Activated CD8-positive, alpha-beta T cell treated with anti-CD3 and anti-CD28 coated beads, Interleukin-2, amount 10 ng/mL, durations not matched to agents 7 days and 5 days (primary cell): Measurements from ENCODE around the gene FAAP100. TPM values are rescaled to one million over a fixed set of nuclear protein-coding genes. Genes with fewer than 3 reads are reported as not detected.

Source experiments
- ATAC-seq: fragments of 150-1000 bp; cut with Tn5 transposase; one replicate; pipeline ENCODE4 v1.10.0; 2021; ENCODE audit warnings: moderate library complexity
- CTCF ChIA-PET: fragments of 350-600 bp; sonication (Branson Sonifier 250); formaldehyde crosslinking; loops from one replicate; lab custom pipeline; 2021; ENCODE audit warnings: antibody characterized with exemption; lab: Charles Lee
- POLR2A ChIA-PET: fragments of 350-600 bp; sonication (Branson Sonifier 250); formaldehyde crosslinking; loops from one replicate; lab custom pipeline; 2021; ENCODE audit warnings: antibody characterized with exemption; lab: Charles Lee
- DNase-seq: peaks from one replicate; pipeline ENCODE4 v3.0.0-alpha.2; 2020
- H3K27ac Mint-ChIP-seq: one replicate; pipeline ENCODE4 v1.8.0; 2021; ENCODE audit warnings: mild to moderate bottlenecking, mixed read lengths
- H3K27me3 Mint-ChIP-seq: one replicate; pipeline ENCODE4 v1.8.0; 2021; ENCODE audit warnings: low read depth, mixed read lengths
- H3K36me3 Mint-ChIP-seq: one replicate; pipeline ENCODE4 v1.8.0; 2021; ENCODE audit warnings: low read depth, mixed read lengths
- H3K4me1 Mint-ChIP-seq: one replicate; pipeline ENCODE4 v1.8.0; 2021; ENCODE audit warnings: low read depth, mixed read lengths
- H3K4me3 Mint-ChIP-seq: one replicate; pipeline ENCODE4 v1.8.0; 2021; ENCODE audit warnings: mild to moderate bottlenecking, mixed read lengths
- H3K9me3 Mint-ChIP-seq: one replicate; pipeline ENCODE4 v1.8.0; 2022; ENCODE audit warnings: mixed read lengths; ENCODE audit not compliant: insufficient read depth
- total RNA-seq, 2 experiments: library from RNA; stranded (reverse); gene quantifications; one replicate each; pipeline ENCODE4 v1.2.3, GENCODE V29; 2021

FAAP100 gene
- total RNA-seq, 2 experiments from 2014 or later, result 39.2 to 43.6 TPM

- Mint-ChIP-seq H3K9me3 (no peaks in the 10 kb centered on the region), H3K36me3 (no peaks in the 10 kb centered on the region), H3K27ac (no peak overlapping the region), H3K27me3 (no peaks in the 10 kb centered on the region), H3K4me3 (no peak overlapping the region), H3K4me1 (no peaks in the 10 kb centered on the region)
- ChIA-PET POLR2A (interaction anchor here (0.9 to 1.3 kb wide), 2 partner anchors 10 to 141 kb away, joined by 3 to 4 read pairs; partner anchors contain the start of genes ARL16 and FAAP100), CTCF (interaction anchor here (1.9 kb wide), 1 partner anchor 58 kb away, joined by 6 read pairs; no protein-coding TSS in a partner anchor)
- ATAC-seq (no peak), DNase-seq (no peak)
These were observed 9.5 kb downstream of the FAAP100 start for GRCh38 chr17:81542431-81543338.

- Mint-ChIP-seq H3K27ac (no peak overlapping the region), H3K27me3 (peaks cover 4% of the 10 kb centered on the region), H3K9me3 (no peaks in the 10 kb centered on the region), H3K4me3 (no peak overlapping the region), H3K36me3 (no peaks in the 10 kb centered on the region), H3K4me1 (no peaks in the 10 kb centered on the region)
- no peak for DNase-seq
- no peak for ATAC-seq
- CTCF ChIA-PET, result no interaction called here
- POLR2A ChIA-PET, result no interaction called here
These were observed 11.0 kb downstream of the FAAP100 start for GRCh38 chr17:81541123-81541522.

- ChIA-PET CTCF (no interaction called here), POLR2A (no interaction called here)
- Mint-ChIP-seq H3K27ac (no peak overlapping the region), H3K9me3 (no peaks in the 10 kb centered on the region), H3K27me3 (peaks cover 9% of the 10 kb centered on the region), H3K4me1 (no peaks in the 10 kb centered on the region), H3K4me3 (no peak overlapping the region), H3K36me3 (no peaks in the 10 kb centered on the region)
- DNase-seq, result no peak
- ATAC-seq, result no peak
These were observed 11.5 kb downstream of the FAAP100 start for GRCh38 chr17:81540676-81541027.

- POLR2A ChIA-PET, result no interaction called here
- H3K4me3 Mint-ChIP-seq, result no peak overlapping the region
- no peak for ATAC-seq
- CTCF ChIA-PET, result no interaction called here
- H3K27ac Mint-ChIP-seq, result no peak overlapping the region
- no peaks in the 10 kb centered on the region for H3K4me1 Mint-ChIP-seq
- no peaks in the 10 kb centered on the region for H3K9me3 Mint-ChIP-seq
- no peak for DNase-seq
- peaks cover 12% of the 10 kb centered on the region for H3K27me3 Mint-ChIP-seq
- H3K36me3 Mint-ChIP-seq, result no peaks in the 10 kb centered on the region
These were observed 12.0 kb downstream of the FAAP100 start for GRCh38 chr17:81539961-81540675.

- POLR2A ChIA-PET, result no interaction called here
These were observed 12.6 kb downstream of the FAAP100 start for GRCh38 chr17:81539571-81539900.

GRCh38 chr17:81538651-81539570 is 13.2 kb downstream of the FAAP100 start:
- no peaks in the 10 kb centered on the region for H3K36me3 Mint-ChIP-seq
- no peak for DNase-seq
- H3K27me3 Mint-ChIP-seq, result peaks cover 12% of the 10 kb centered on the region
- CTCF ChIA-PET, result interaction anchor here (1.2 kb wide), 1 partner anchor 13 kb away, joined by 4 read pairs; the partner anchor contains the start of gene FAAP100
- POLR2A ChIA-PET, result interaction anchor here (0.6 to 1.2 kb wide), 2 partner anchors 14 to 22 kb away, joined by 3 to 5 read pairs; no protein-coding TSS in a partner anchor
- no peak for ATAC-seq
- no peaks in the 10 kb centered on the region for H3K4me1 Mint-ChIP-seq
- H3K4me3 Mint-ChIP-seq, result no peak overlapping the region
- H3K27ac Mint-ChIP-seq, result no peak overlapping the region
- no peaks in the 10 kb centered on the region for H3K9me3 Mint-ChIP-seq

More at GRCh38 chr17:81539571-81539900, 12.6 kb downstream of the FAAP100 start:
- Mint-ChIP-seq H3K36me3 (no peaks in the 10 kb centered on the region), H3K9me3 (no peaks in the 10 kb centered on the region), H3K27ac (no peak overlapping the region), H3K4me3 (no peak overlapping the region), H3K27me3 (peaks cover 12% of the 10 kb centered on the region), H3K4me1 (no peaks in the 10 kb centered on the region)
- CTCF ChIA-PET, result no interaction called here
- DNase-seq (no peak), ATAC-seq (no peak)

- H3K27me3 Mint-ChIP-seq, result peaks cover 12% of the 10 kb centered on the region
- ChIA-PET CTCF (interaction anchor here (1.2 kb wide), 1 partner anchor 14 kb away, joined by 4 read pairs; the partner anchor contains the start of gene FAAP100), POLR2A (interaction anchor here (0.6 to 1.2 kb wide), 2 partner anchors 15 to 23 kb away, joined by 3 to 5 read pairs; no protein-coding TSS in a partner anchor)
- H3K9me3 Mint-ChIP-seq, result no peaks in the 10 kb centered on the region
- H3K27ac Mint-ChIP-seq, result no peak overlapping the region
- ATAC-seq (no peak), DNase-seq (no peak)
- H3K4me3 Mint-ChIP-seq, result no peak overlapping the region
- H3K36me3 Mint-ChIP-seq, result no peaks in the 10 kb centered on the region
- peaks cover 4% of the 10 kb centered on the region for H3K4me1 Mint-ChIP-seq
These were observed 14.1 kb downstream of the FAAP100 start for GRCh38 chr17:81537856-81538555.

GRCh38 chr17:81537343-81537855 is 14.8 kb downstream of the FAAP100 start:
- no peak overlapping the region for H3K4me3 Mint-ChIP-seq
- peak; percentile 41 for ATAC-seq
- no peaks in the 10 kb centered on the region for H3K36me3 Mint-ChIP-seq
- H3K4me1 Mint-ChIP-seq, result peaks cover 4% of the 10 kb centered on the region
- no peaks in the 10 kb centered on the region for H3K9me3 Mint-ChIP-seq
- ChIA-PET POLR2A (interaction anchor here (1.2 kb wide), 1 partner anchor 15 kb away, joined by 5 read pairs; no protein-coding TSS in a partner anchor), CTCF (interaction anchor here (1.2 kb wide), 1 partner anchor 15 kb away, joined by 4 read pairs; the partner anchor contains the start of gene FAAP100)
- H3K27ac Mint-ChIP-seq, result no peak overlapping the region
- peak; percentile 39 for DNase-seq
- peaks cover 12% of the 10 kb centered on the region for H3K27me3 Mint-ChIP-seq

GRCh38 chr17:81536299-81537290 is 15.6 kb downstream of the FAAP100 start:
- H3K4me3 Mint-ChIP-seq, result no peak overlapping the region
- H3K4me1 Mint-ChIP-seq, result peaks cover 4% of the 10 kb centered on the region
- H3K27me3 Mint-ChIP-seq, result peaks cover 12% of the 10 kb centered on the region
- ChIA-PET CTCF (no interaction called here), POLR2A (no interaction called here)
- no peak overlapping the region for H3K27ac Mint-ChIP-seq
- ATAC-seq (peak; percentile 16), DNase-seq (no peak)
- H3K9me3 Mint-ChIP-seq, result no peaks in the 10 kb centered on the region
- H3K36me3 Mint-ChIP-seq, result no peaks in the 10 kb centered on the region
